H9 (cell line): Measurements from ENCODE around the gene MRAP2. TPM values are rescaled to one million over a fixed set of nuclear protein-coding genes. Genes with fewer than 3 reads are reported as not detected.

Experiments used
- DNase-seq: peaks from one replicate; pipeline ENCODE4 v3.0.0-alpha.2; 2017
- H2AFZ ChIP-seq: one replicate; pipeline ENCODE4 v1.6.1; 2013; ENCODE audit warnings: mild to moderate bottlenecking, low read length, control low read depth, moderate library complexity
- H2AK5ac ChIP-seq: 2 replicates; pipeline ENCODE4 v1.6.1; 2013; ENCODE audit warnings: low read length, control low read depth, mixed read lengths; ENCODE audit not compliant: insufficient read length
- H2BK120ac ChIP-seq: one replicate; pipeline ENCODE4 v1.6.1; 2013; ENCODE audit warnings: low read depth, mild to moderate bottlenecking, low read length, control low read depth, inconsistent platforms; ENCODE audit not compliant: poor library complexity, severe bottlenecking
- H2BK12ac ChIP-seq: 2 replicates; pipeline ENCODE4 v1.6.1; 2013; ENCODE audit warnings: low read length, control low read depth, mixed read lengths, low read depth; ENCODE audit not compliant: insufficient read length
- H2BK15ac ChIP-seq: 2 replicates; pipeline ENCODE4 v1.6.1; 2013; ENCODE audit warnings: low read depth, low read length, control low read depth
- H2BK20ac ChIP-seq: one replicate; pipeline ENCODE4 v1.6.1; 2013; ENCODE audit warnings: low read depth, mild to moderate bottlenecking, low read length, control low read depth, inconsistent platforms; ENCODE audit not compliant: poor library complexity, severe bottlenecking
- H2BK5ac ChIP-seq: 2 replicates; pipeline ENCODE4 v1.6.1; 2013; ENCODE audit warnings: low read length, control low read depth, mixed read lengths; ENCODE audit not compliant: insufficient read length
- H3K14ac ChIP-seq: 2 replicates; pipeline ENCODE4 v1.6.1; 2013; ENCODE audit warnings: low read length, control low read depth; ENCODE audit not compliant: insufficient read depth
- H3K18ac ChIP-seq: 2 replicates; pipeline ENCODE4 v1.6.1; 2013; ENCODE audit warnings: low read depth, mild to moderate bottlenecking, mixed read lengths, low read length, control low read depth; ENCODE audit not compliant: insufficient read length
- H3K23ac ChIP-seq: 2 replicates; pipeline ENCODE4 v1.6.1; 2013; ENCODE audit warnings: low read length, control low read depth, mixed read lengths, low read depth; ENCODE audit not compliant: insufficient read length
- H3K23me2 ChIP-seq: 2 replicates; pipeline ENCODE4 v1.6.1; 2013; ENCODE audit warnings: low read depth, mild to moderate bottlenecking, mixed read lengths, low read length, control low read depth; ENCODE audit not compliant: insufficient read length, poor library complexity, severe bottlenecking
- H3K27ac ChIP-seq: 2 replicates; pipeline ENCODE4 v1.5.1; 2013; ENCODE audit warnings: low read length, control low read depth, mixed read lengths, low read depth; ENCODE audit not compliant: insufficient read length
- H3K27me3 ChIP-seq: 2 replicates; pipeline ENCODE4 v1.6.1; 2013; ENCODE audit warnings: low read length, control low read depth, inconsistent platforms; ENCODE audit not compliant: insufficient read depth
- H3K4ac ChIP-seq: 2 replicates; pipeline ENCODE4 v1.6.1; 2013; ENCODE audit warnings: low read depth, mild to moderate bottlenecking, control low read depth, inconsistent platforms, low read length, moderate library complexity
- H3K4me1 ChIP-seq: 2 replicates; pipeline ENCODE4 v1.6.1; 2013; ENCODE audit warnings: low read length, control low read depth, inconsistent platforms; ENCODE audit not compliant: insufficient read depth
- H3K4me2 ChIP-seq: 2 replicates; pipeline ENCODE4 v1.6.1; 2013; ENCODE audit warnings: low read length, control low read depth, mixed read lengths; ENCODE audit not compliant: insufficient read length, insufficient read depth
- H3K56ac ChIP-seq: 2 replicates; pipeline ENCODE4 v1.6.1; 2013; ENCODE audit warnings: low read depth, mild to moderate bottlenecking, mixed read lengths, low read length, control low read depth; ENCODE audit not compliant: insufficient read length
- H3K79me1 ChIP-seq: 2 replicates; pipeline ENCODE4 v1.6.1; 2013; ENCODE audit warnings: low read depth, mild to moderate bottlenecking, moderate library complexity, low read length, control low read depth, inconsistent platforms; ENCODE audit not compliant: insufficient read depth, poor library complexity, severe bottlenecking
- H3K79me2 ChIP-seq: 2 replicates; pipeline ENCODE4 v1.6.1; 2013; ENCODE audit warnings: low read length, control low read depth, inconsistent platforms; ENCODE audit not compliant: insufficient read depth
- H3K9ac ChIP-seq: 2 replicates; pipeline ENCODE4 v1.6.1; 2013; ENCODE audit warnings: low read length, control low read depth, mixed read lengths; ENCODE audit not compliant: insufficient read length; ENCODE audit errors: extremely low read depth
- H3K9me3 ChIP-seq: one replicate; pipeline ENCODE4 v1.6.1; 2013; ENCODE audit warnings: low read depth, low read length, inconsistent platforms; ENCODE audit not compliant: control insufficient read depth
- H3T11ph ChIP-seq: one replicate; pipeline ENCODE4 v1.6.1; 2013; ENCODE audit warnings: mild to moderate bottlenecking, low read length, control low read depth, inconsistent platforms
- H4K20me1 ChIP-seq: one replicate; pipeline ENCODE4 v1.6.1; 2013; ENCODE audit not compliant: control insufficient read depth, insufficient read length, insufficient read depth
- H4K5ac ChIP-seq: 2 replicates; pipeline ENCODE4 v1.6.1; 2013; ENCODE audit warnings: low read depth, mild to moderate bottlenecking, mixed read lengths, low read length, control low read depth; ENCODE audit not compliant: insufficient read length
- H4K8ac ChIP-seq: replicated peaks from 2 replicates; pipeline ENCODE4 v1.6.1; 2013; ENCODE audit warnings: low read length, control low read depth, mixed read lengths, low read depth; ENCODE audit not compliant: insufficient read length
- H4K91ac ChIP-seq: 2 replicates; pipeline ENCODE4 v1.6.1; 2013; ENCODE audit warnings: low read depth, mild to moderate bottlenecking, moderate library complexity, mixed read lengths, low read length, control low read depth; ENCODE audit not compliant: insufficient read length
- H3K27ac Mint-ChIP-seq, 3 experiments: 2 replicates in 2 of 3; 3 replicates in 1 of 3; pipeline ENCODE4 v1.8.0; 2020 to 2021; ENCODE audit warnings: mixed read lengths in 3 of 3, mild to moderate bottlenecking in 1 of 3, moderate library complexity in 1 of 3
- H3K27me3 Mint-ChIP-seq: 2 replicates; pipeline ENCODE4 v1.8.0; 2021; ENCODE audit warnings: low read depth, mild to moderate bottlenecking, moderate library complexity, mixed read lengths
- H3K36me3 Mint-ChIP-seq, 3 experiments: 2 replicates in 2 of 3; 3 replicates in 1 of 3; pipeline ENCODE4 v1.8.0; 2020 to 2021; ENCODE audit warnings: low read depth in 3 of 3, mixed read lengths in 3 of 3; ENCODE audit not compliant: insufficient read depth in 1 of 3
- H3K4me1 Mint-ChIP-seq, 2 experiments: 2 replicates each; pipeline ENCODE4 v1.8.0; 2020; ENCODE audit warnings: mixed read lengths in 2 of 2
- H3K4me3 Mint-ChIP-seq, 2 experiments: 2 replicates in 1 of 2; 3 replicates in 1 of 2; pipeline ENCODE4 v1.8.0; 2020 to 2021; ENCODE audit warnings: mild to moderate bottlenecking in 2 of 2, mixed read lengths in 2 of 2, moderate library complexity in 1 of 2
- H3K9me3 Mint-ChIP-seq, 2 experiments: 2 replicates in 1 of 2; 3 replicates in 1 of 2; pipeline ENCODE4 v1.8.0; 2020; ENCODE audit warnings: mild to moderate bottlenecking in 2 of 2, mixed read lengths in 2 of 2, moderate library complexity in 1 of 2
- CTCF ChIP-seq: fragments of 200-600 bp; sonication (generic); conservative IDR thresholded peaks from 3 replicates; pipeline ENCODE4 v1.8.0; 2021; ENCODE audit warnings: antibody characterized with exemption, mild to moderate bottlenecking
- WGBS: extraction: QIAGEN DNeasy Blood & Tissue Kit; methylation state at CpG from one replicate; pipeline ENCODE4 v1.1.7; 2013; ENCODE audit warnings: missing lambda C conversion rate, low lambda C conversion rate, mixed read lengths; ENCODE audit not compliant: insufficient read length; ENCODE audit errors: extremely low coverage; 5-methylcytosine and 5-hydroxymethylcytosine counted together
- total RNA-seq: library from RNA; stranded (reverse); gene quantifications from 2 replicates; pipeline ENCODE4 v1.2.1, GENCODE V29; 2021

The MRAP2 gene
- total RNA-seq, 1 experiment from 2014 or later = 8.0 TPM

- Histone ChIP-seq H3K9me3 (no peaks in the 10 kb centered on the region), H2BK15ac (no peak overlapping the region), H3T11ph (no peak overlapping the region), H3K4me2 (no peak overlapping the region), H3K27ac (no peak overlapping the region), H3K18ac (no peak overlapping the region), H3K56ac (no peak overlapping the region), H4K8ac (no peak overlapping the region), H4K5ac (no peak overlapping the region), H4K91ac (no peak overlapping the region), H2BK12ac (no peak overlapping the region), H2AK5ac (no peak overlapping the region), H2BK120ac (no peak overlapping the region), H2BK5ac (no peak overlapping the region), H4K20me1 (no peaks in the 10 kb centered on the region), H3K4ac (no peak overlapping the region), H2BK20ac (no peak overlapping the region), H3K9ac (no peak overlapping the region), H3K27me3 (no peaks in the 10 kb centered on the region), H3K23me2 (no peaks in the 10 kb centered on the region), H3K79me1 (no peaks in the 10 kb centered on the region), H3K4me1 (no peaks in the 10 kb centered on the region), H3K79me2 (no peaks in the 10 kb centered on the region), H3K23ac (no peak overlapping the region), H3K14ac (no peak overlapping the region), H2AFZ (no peak overlapping the region)
- H3K27ac Mint-ChIP-seq = no peak overlapping the region
- peaks cover 2% of the 10 kb centered on the region; the same call in 1 of the 2 replicates for H3K27me3 Mint-ChIP-seq
- no peak for TF ChIP-seq CTCF
- H3K4me3 Mint-ChIP-seq = no peak overlapping the region
- WGBS = no CpG with 5 or more reads among the region's 5 CpGs
- no peak for DNase-seq
- peaks cover 0 to 11% of the 10 kb centered on the region in 2 experiments; a peak in 2 of 4 replicates for H3K4me1 Mint-ChIP-seq
- H3K9me3 Mint-ChIP-seq = peaks cover 25 to 35% of the 10 kb centered on the region in 2 experiments
- peaks cover 28 to 50% (median 37%) of the 10 kb centered on the region in 3 experiments for H3K36me3 Mint-ChIP-seq
Measured at GRCh38 chr6:84135291-84135690, 101.7 kb downstream of the MRAP2 start.
